Activated CD4-positive, alpha-beta T cell treated with anti-CD3 and anti-CD28 coated beads, Interleukin-2, amount 10 ng/mL, durations not matched to agents 24 days and 14 days (primary cell): ENCODE data around the gene STX1A. TPM values are rescaled to one million over a fixed set of nuclear protein-coding genes. Genes with fewer than 3 reads are reported as not detected.
"Not testable (repeated sequence)": the region's sequence is repeated elsewhere in the genome, so short reads cannot be mapped to it uniquely, and the experiment has no call there.

ENCODE experiments used
- DNase-seq: peaks from one replicate; pipeline ENCODE4 v3.0.0; 2022
- H3K27ac Mint-ChIP-seq: one replicate; pipeline ENCODE4 v1.8.0; 2022; ENCODE audit warnings: mild to moderate bottlenecking, mixed read lengths
- H3K27me3 Mint-ChIP-seq: one replicate; pipeline ENCODE4 v1.8.0; 2022; ENCODE audit warnings: mixed read lengths
- H3K36me3 Mint-ChIP-seq: one replicate; pipeline ENCODE4 v1.8.0; 2022; ENCODE audit warnings: low read depth, mild to moderate bottlenecking, mixed read lengths
- H3K4me1 Mint-ChIP-seq: one replicate; pipeline ENCODE4 v1.8.0; 2021; ENCODE audit warnings: mixed read lengths
- H3K4me3 Mint-ChIP-seq: one replicate; pipeline ENCODE4 v1.8.0; 2022; ENCODE audit warnings: mild to moderate bottlenecking, moderate library complexity, mixed read lengths
- H3K9me3 Mint-ChIP-seq: one replicate; pipeline ENCODE4 v1.8.0; 2021; ENCODE audit warnings: mixed read lengths
- intact Hi-C: fragments of 100-400 bp; cut with micrococcal nuclease; formaldehyde crosslinking; loops from one replicate; pipeline ENCODE4 v1.15.1; 2023
- total RNA-seq: library from RNA; stranded (reverse); gene quantifications from 2 replicates; pipeline ENCODE4 v1.2.3, GENCODE V29; 2022

STX1A gene
- total RNA-seq, 1 donor from 2014 or later: 19.0 TPM

- peaks cover 14% of the 10 kb centered on the region for H3K27me3 Mint-ChIP-seq
- H3K27ac Mint-ChIP-seq, H3K4me1 Mint-ChIP-seq, H3K9me3 Mint-ChIP-seq, H3K4me3 Mint-ChIP-seq, intact Hi-C loops, H3K36me3 Mint-ChIP-seq, DNase-seq: not testable (repeated sequence)
These were observed 64.2 kb downstream of the STX1A start for GRCh38 chr7:73655309-73655708.

- Mint-ChIP-seq H3K27me3 (peaks cover 32% of the 10 kb centered on the region), H3K4me1 (peaks cover 10% of the 10 kb centered on the region), H3K36me3 (no peaks in the 10 kb centered on the region), H3K9me3 (no peaks in the 10 kb centered on the region), H3K27ac (no peak overlapping the region), H3K4me3 (no peak overlapping the region)
- DNase-seq: no peak
- intact Hi-C loops: no loop called here
These were observed 66.9 kb downstream of the STX1A start for GRCh38 chr7:73652541-73652949.

GRCh38 chr7:73650524-73650923 lies 68.9 kb downstream of the STX1A start:
- H3K4me1 Mint-ChIP-seq: peaks cover 10% of the 10 kb centered on the region
- DNase-seq: no peak
- peaks cover 50% of the 10 kb centered on the region for H3K27me3 Mint-ChIP-seq
- no peaks in the 10 kb centered on the region for H3K36me3 Mint-ChIP-seq
- no peak overlapping the region for H3K27ac Mint-ChIP-seq
- H3K4me3 Mint-ChIP-seq: no peak overlapping the region
- H3K9me3 Mint-ChIP-seq: no peaks in the 10 kb centered on the region
- intact Hi-C loops: no loop called here

GRCh38 chr7:73649576-73649975 lies 69.9 kb downstream of the STX1A start:
- Mint-ChIP-seq H3K36me3 (no peaks in the 10 kb centered on the region), H3K27me3 (peaks cover 53% of the 10 kb centered on the region), H3K4me1 (peaks cover 10% of the 10 kb centered on the region), H3K9me3 (no peaks in the 10 kb centered on the region), H3K4me3 (no peak overlapping the region), H3K27ac (no peak overlapping the region)
- intact Hi-C loops: loop anchor here (5.0 kb wide), 1 partner anchor 42 kb away; no protein-coding TSS in a partner anchor
- no peak for DNase-seq

Other genes with a start within 250 kb of the STX1A start
- 110 and 112 TPM in 2 replicates for gene BAZ1B, start 197.4 kb downstream of the STX1A start, total RNA-seq
- 73.8 and 75.9 TPM in 2 replicates for gene BCL7B, start 162.0 kb downstream of the STX1A start, total RNA-seq
- gene TBL2, start 141.1 kb downstream of the STX1A start, total RNA-seq: 41.4 and 49.1 TPM in 2 replicates
- gene MLXIPL, start 95.1 kb downstream of the STX1A start, total RNA-seq: not detected in 2 replicates
- gene VPS37D, start 51.8 kb downstream of the STX1A start, total RNA-seq: 0.40 and 0.47 TPM in 2 replicates
- 9.4 and 10.9 TPM in 2 replicates for gene DNAJC30, start 36.2 kb downstream of the STX1A start, total RNA-seq
- gene BUD23, start 36.1 kb downstream of the STX1A start, total RNA-seq: 133 TPM in 2 replicates
- 20.8 and 23.0 TPM in 2 replicates for gene ABHD11, start 19.1 kb upstream of the STX1A start, total RNA-seq
- not detected in 2 replicates for gene CLDN3, start 50.6 kb upstream of the STX1A start, total RNA-seq
- not detected in 2 replicates for gene CLDN4, start 111.3 kb upstream of the STX1A start, total RNA-seq
- gene METTL27, start 122.8 kb upstream of the STX1A start, total RNA-seq: 1.3 and 1.9 TPM in 2 replicates
- not detected in 2 replicates for gene TMEM270, start 141.5 kb upstream of the STX1A start, total RNA-seq